NCI-H345 (cell line): ENCODE measurements around the gene MUC20.
"Not testable (repeated sequence)": the region's sequence is repeated elsewhere in the genome, so short reads cannot be mapped to it uniquely, and the experiment has no call there.

Experiments
- DNase-seq: peaks from one replicate; lab custom pipeline; 2025; lab: John Stamatoyannopoulos, UW

MUC20 gene

GRCh38 chr3:195692781-195693427 lies 27.9 kb upstream of the MUC20 start:
- no peak for DNase-seq

- DNase-seq: no peak
These were observed 27.2 kb upstream of the MUC20 start for GRCh38 chr3:195693428-195694216.

- not testable (repeated sequence) for DNase-seq
These were observed 26.3 kb upstream of the MUC20 start for GRCh38 chr3:195694217-195695076.

GRCh38 chr3:195696632-195697278 lies 24.0 kb upstream of the MUC20 start:
- DNase-seq: no peak

GRCh38 chr3:195697582-195698324 lies 23.0 kb upstream of the MUC20 start:
- DNase-seq: no peak

GRCh38 chr3:195698325-195698646 lies 22.5 kb upstream of the MUC20 start:
- DNase-seq: no peak

- DNase-seq: no peak
These were observed 22.0 kb upstream of the MUC20 start for GRCh38 chr3:195698647-195699387.

- DNase-seq: no peak
These were observed 21.4 kb upstream of the MUC20 start for GRCh38 chr3:195699388-195699771.

GRCh38 chr3:195699860-195700259 lies 20.9 kb upstream of the MUC20 start:
- no peak for DNase-seq

GRCh38 chr3:195700319-195700718 lies 20.5 kb upstream of the MUC20 start:
- no peak for DNase-seq

- DNase-seq: no peak
These were observed 19.5 kb upstream of the MUC20 start for GRCh38 chr3:195701042-195701915.

- DNase-seq: no peak
These were observed 17.0 kb upstream of the MUC20 start for GRCh38 chr3:195703776-195704175.

- no peak for DNase-seq
These were observed 16.3 kb upstream of the MUC20 start for GRCh38 chr3:195704433-195704999.

GRCh38 chr3:195705081-195705991 lies 15.4 kb upstream of the MUC20 start:
- no peak for DNase-seq

- no peak for DNase-seq
These were observed 12.7 kb upstream of the MUC20 start for GRCh38 chr3:195708061-195708460.

GRCh38 chr3:195708626-195709481 lies 11.9 kb upstream of the MUC20 start:
- DNase-seq: no peak

GRCh38 chr3:195709676-195710085 lies 11.1 kb upstream of the MUC20 start:
- no peak for DNase-seq
